HepG2 (cell line): ENCODE data around the gene ADAMTS20. TPM values are rescaled to one million over a fixed set of nuclear protein-coding genes. Genes with fewer than 3 reads are reported as not detected.

ENCODE experiments used
- ATAC-seq: fragments of 200-7000 bp; cut with Tn5 transposase; 3 replicates; pipeline ENCODE4 v1.9.1; 2020; ENCODE audit warnings: mild to moderate bottlenecking, moderate library complexity
- BruUV-seq: library from RNA; stranded (reverse); fragments of 400-500 nt; replicated peaks from 2 replicates; lab custom pipeline; 2021; lab: Mats Ljungman, UMichigan
- CTCF ChIA-PET: fragments of 300-600 bp; formaldehyde crosslinking; extraction: SDS; loops from one replicate; lab custom pipeline; 2021; ENCODE audit warnings: low total read pairs, inconsistent platforms, low intra/inter-chr PET ratio; lab: Yijun Ruan, JAX
- POLR2A ChIA-PET: fragments of 350-600 bp; sonication (Branson Sonifier 250); formaldehyde crosslinking; loops from one replicate; lab custom pipeline; 2020; ENCODE audit warnings: antibody characterized with exemption, inconsistent platforms; lab: Yijun Ruan, JAX
- DNase-seq: peaks from one replicate; pipeline ENCODE4 v3.0.0-alpha.2; 2015; ENCODE audit warnings: low spot score
- FAIRE-seq: peaks from 3 replicates; lab custom pipeline; 2011; peaks lifted over from hg19 to GRCh38; lab: Jason Lieb, UNC
- H2AFZ ChIP-seq: one replicate; pipeline ENCODE4 v1.6.1; 2011; ENCODE audit warnings: low read length, inconsistent platforms
- H3K27ac ChIP-seq: fragments of 300-600 bp; 3 replicates; pipeline ENCODE4 v1.8.0; 2011; ENCODE audit warnings: mixed run types, mild to moderate bottlenecking, mixed read lengths, low read length, inconsistent platforms; ENCODE audit not compliant: insufficient read depth; ENCODE audit errors: extremely low read length
- H3K27me3 ChIP-seq, 2 experiments: fragments of 200-600 bp in 1 of 2; 2 replicates in 1 of 2; 3 replicates in 1 of 2; pipeline versions ENCODE4 v1.6.0 to v1.8.0; 2011; ENCODE audit warnings: low read length in 2 of 2, mild to moderate bottlenecking in 2 of 2, moderate library complexity in 2 of 2, inconsistent platforms in 1 of 2; ENCODE audit not compliant: insufficient read depth in 2 of 2, control insufficient read depth in 1 of 2
- H3K36me3 ChIP-seq, 2 experiments: fragments of 200-600 bp in 1 of 2; replicated peaks in 1 of 2; 2 replicates in 1 of 2; 3 replicates in 1 of 2; pipeline versions ENCODE4 v1.5.1 to v1.8.0; 2011; ENCODE audit warnings: low read length in 2 of 2, inconsistent platforms in 1 of 2; ENCODE audit not compliant: insufficient read depth in 2 of 2, control insufficient read depth in 1 of 2
- H3K4me1 ChIP-seq: 2 replicates; pipeline ENCODE4 v1.5.1; 2012; ENCODE audit warnings: low read length, inconsistent platforms; ENCODE audit not compliant: insufficient read depth
- H3K4me2 ChIP-seq: 2 replicates; pipeline ENCODE4 v1.6.0; 2011; ENCODE audit warnings: low read depth, low read length, inconsistent platforms
- H3K4me3 ChIP-seq, 3 experiments: fragments of 200-600 bp in 1 of 3; sonication (generic), shearing (Covaris generic) in 1 of 3; replicated peaks in 1 of 3; 2 replicates each; pipeline ENCODE4 v1.5.1; 2011 to 2016; ENCODE audit warnings: low read length in 3 of 3, inconsistent platforms in 2 of 3, low read depth in 2 of 3, mild to moderate bottlenecking in 2 of 3, control low read depth in 1 of 3, mixed read lengths in 1 of 3; ENCODE audit not compliant: insufficient read depth in 1 of 3
- H3K79me2 ChIP-seq: one replicate; pipeline ENCODE4 v1.6.1; 2011; ENCODE audit warnings: low read length, inconsistent platforms; ENCODE audit not compliant: insufficient read depth
- H3K9ac ChIP-seq: 2 replicates; pipeline ENCODE4 v1.6.0; 2011; ENCODE audit warnings: mild to moderate bottlenecking, low read depth, low read length, inconsistent platforms; ENCODE audit not compliant: insufficient read depth
- H3K9me3 ChIP-seq: 2 replicates; pipeline ENCODE4 v1.5.1; 2012; ENCODE audit warnings: mild to moderate bottlenecking, low read length
- H4K20me1 ChIP-seq: 2 replicates; pipeline ENCODE4 v1.6.0; 2011; ENCODE audit warnings: inconsistent platforms, mild to moderate bottlenecking, low read length, moderate library complexity; ENCODE audit not compliant: insufficient read depth
- ATF7 ChIP-seq, 2 experiments: fragments of 450-650 bp in 1 of 2; sonication (generic) in 1 of 2; formaldehyde crosslinking in 1 of 2; IDR thresholded peaks; 2 replicates each; pipeline versions ENCODE4 v1.4.0 to v1.6.1; 2016 to 2020; ENCODE audit warnings: antibody characterized with exemption in 1 of 2, mild to moderate bottlenecking in 1 of 2, missing genetic modification reagents in 1 of 2
- BHLHE40 ChIP-seq: IDR thresholded peaks from 2 replicates; pipeline ENCODE4 v1.6.1; 2011; ENCODE audit warnings: low read length, improper control_type of control experiment
- HOXA3 ChIP-seq: sonication (generic); formaldehyde crosslinking; IDR thresholded peaks from 2 replicates; pipeline ENCODE4 v1.5.0; 2020; ENCODE audit warnings: missing genetic modification reagents
- HOXA5 ChIP-seq: sonication (generic); formaldehyde crosslinking; IDR thresholded peaks from 2 replicates; pipeline ENCODE4 v1.4.0; 2020; ENCODE audit warnings: missing genetic modification reagents
- NR2F6 ChIP-seq, 2 experiments: IDR thresholded peaks; 2 replicates each; pipeline ENCODE4 v1.6.1; 2016; ENCODE audit warnings: antibody characterized with exemption in 1 of 2, mild to moderate bottlenecking in 1 of 2
- SP2 ChIP-seq: sonication (generic); formaldehyde crosslinking; IDR thresholded peaks from 2 replicates; pipeline ENCODE4 v1.5.1; 2020; ENCODE audit warnings: mild to moderate bottlenecking, missing genetic modification reagents
- SRSF9 ChIP-seq: fragments of 200-400 bp; formaldehyde crosslinking; IDR thresholded peaks from 2 replicates; pipeline ENCODE4 v1.6.1; 2018; ENCODE audit warnings: borderline replicate concordance, mild to moderate bottlenecking, low read depth, low read length; ENCODE audit not compliant: insufficient read depth, poor library complexity, severe bottlenecking
- TOE1 ChIP-seq: sonication (generic); formaldehyde crosslinking; IDR thresholded peaks from 2 replicates; pipeline ENCODE4 v1.4.0; 2020; ENCODE audit warnings: mild to moderate bottlenecking, missing genetic modification reagents
- ZBTB21 ChIP-seq: sonication (generic); formaldehyde crosslinking; IDR thresholded peaks from 2 replicates; pipeline ENCODE4 v1.4.0; 2020; ENCODE audit warnings: missing genetic modification reagents
- ZBTB42 ChIP-seq: sonication (generic); formaldehyde crosslinking; IDR thresholded peaks from 2 replicates; pipeline ENCODE4 v1.5.0; 2020; ENCODE audit warnings: mild to moderate bottlenecking, missing genetic modification reagents
- ZC3H4 ChIP-seq: sonication (generic); formaldehyde crosslinking; IDR thresholded peaks from 2 replicates; pipeline ENCODE4 v1.4.0; 2020; ENCODE audit warnings: missing genetic modification reagents, borderline replicate concordance
- ZNF761 ChIP-seq: sonication (generic); formaldehyde crosslinking; conservative IDR thresholded peaks from 2 replicates; pipeline ENCODE4 v1.4.0; 2020; ENCODE audit warnings: mild to moderate bottlenecking, missing genetic modification reagents
- WGBS: methylation state at CpG from one replicate; pipeline ENCODE4 v1.1.6; 2017; ENCODE audit warnings: low lambda C conversion rate; 5-methylcytosine and 5-hydroxymethylcytosine counted together
- in situ Hi-C: cut with HindIII; loops from 2 replicates; pipeline ENCODE4 v1.10.0; 2017; ENCODE audit warnings: low pct_unique_long_range_greater_than_20kb; ENCODE audit not compliant: extremely low pct_ligation_motif_present
- intact Hi-C: fragments of 100-400 bp; cut with micrococcal nuclease; formaldehyde crosslinking; loops from one replicate; pipeline ENCODE4 v1.10.0; 2022; ENCODE audit not compliant: unreplicated experiment
- polyA plus RNA-seq, 8 experiments: library from polyadenylated mRNA; depleted of rRNA in 3 of 8; stranded (reverse) in 7 of 8; unstranded in 1 of 8; fragments of >200 nt; fragmentation: Illumina TruSeq in 4 of 8; extraction: Trizol in 4 of 8; gene quantifications; 2 replicates each; pipeline versions ENCODE4 v1.2.1 to v1.2.3, GENCODE V29; 2011 to 2016; ENCODE audit warnings: low read depth in 4 of 8, missing spikeins in 1 of 8, mixed read lengths in 1 of 8; ENCODE audit not compliant: insufficient read depth in 1 of 8
- total RNA-seq, 5 experiments: library from RNA; depleted of rRNA; stranded (reverse); fragments of >200 nt; fragmentation: Illumina TruSeq; extraction: Trizol; gene quantifications; 2 replicates each; pipeline ENCODE4 v1.2.3, GENCODE V29; 2016; ENCODE audit warnings: low read depth in 1 of 5
- TF ChIP-seq, protein P1 (sequence below): sonication (generic); formaldehyde crosslinking; IDR thresholded peaks from 2 replicates; pipeline ENCODE4 v1.4.0; 2020; ENCODE audit warnings: missing genetic modification reagents, mild to moderate bottlenecking, borderline replicate concordance
- TF ChIP-seq, protein P2 (sequence below), 2 experiments: fragments of 450-650 bp in 1 of 2; sonication (generic) in 1 of 2; formaldehyde crosslinking in 1 of 2; IDR thresholded peaks; 2 replicates each; pipeline versions ENCODE4 v1.6.1 to v1.8.0; 2016 to 2022; ENCODE audit warnings: antibody characterized with exemption in 1 of 2, mild to moderate bottlenecking in 1 of 2, missing genetic modification reagents in 1 of 2

The ADAMTS20 gene
- total and polyA plus RNA-seq, 2 of the 13 experiments (the other 11 are each of a cell fraction or from before 2014, with no cell fraction given): not detected

GRCh38 chr12:43480591-43480990, 71.4 kb downstream of the ADAMTS20 start:
- Histone ChIP-seq H3K79me2 (no peaks in the 10 kb centered on the region), H3K4me3 (no peak overlapping the region), H3K9ac (no peak overlapping the region), H3K27me3 (no peaks in the 10 kb centered on the region), H3K9me3 (no peaks in the 10 kb centered on the region), H2AFZ (no peak overlapping the region), H3K4me2 (no peak overlapping the region), H4K20me1 (no peaks in the 10 kb centered on the region), H3K4me1 (no peaks in the 10 kb centered on the region), H3K27ac (no peak overlapping the region), H3K36me3 (no peaks in the 10 kb centered on the region)
- in situ Hi-C loops (no loop called here), intact Hi-C loops (no loop called here)
- WGBS: 3% methylated on average over 3 of the region's 3 CpGs
- ATAC-seq: no peak
- no peak for DNase-seq
- FAIRE-seq: no peak
- no TSS peak for BruUV-seq
- ChIA-PET CTCF (no interaction called here), POLR2A (no interaction called here)
- TF ChIP-seq, protein P1, sequence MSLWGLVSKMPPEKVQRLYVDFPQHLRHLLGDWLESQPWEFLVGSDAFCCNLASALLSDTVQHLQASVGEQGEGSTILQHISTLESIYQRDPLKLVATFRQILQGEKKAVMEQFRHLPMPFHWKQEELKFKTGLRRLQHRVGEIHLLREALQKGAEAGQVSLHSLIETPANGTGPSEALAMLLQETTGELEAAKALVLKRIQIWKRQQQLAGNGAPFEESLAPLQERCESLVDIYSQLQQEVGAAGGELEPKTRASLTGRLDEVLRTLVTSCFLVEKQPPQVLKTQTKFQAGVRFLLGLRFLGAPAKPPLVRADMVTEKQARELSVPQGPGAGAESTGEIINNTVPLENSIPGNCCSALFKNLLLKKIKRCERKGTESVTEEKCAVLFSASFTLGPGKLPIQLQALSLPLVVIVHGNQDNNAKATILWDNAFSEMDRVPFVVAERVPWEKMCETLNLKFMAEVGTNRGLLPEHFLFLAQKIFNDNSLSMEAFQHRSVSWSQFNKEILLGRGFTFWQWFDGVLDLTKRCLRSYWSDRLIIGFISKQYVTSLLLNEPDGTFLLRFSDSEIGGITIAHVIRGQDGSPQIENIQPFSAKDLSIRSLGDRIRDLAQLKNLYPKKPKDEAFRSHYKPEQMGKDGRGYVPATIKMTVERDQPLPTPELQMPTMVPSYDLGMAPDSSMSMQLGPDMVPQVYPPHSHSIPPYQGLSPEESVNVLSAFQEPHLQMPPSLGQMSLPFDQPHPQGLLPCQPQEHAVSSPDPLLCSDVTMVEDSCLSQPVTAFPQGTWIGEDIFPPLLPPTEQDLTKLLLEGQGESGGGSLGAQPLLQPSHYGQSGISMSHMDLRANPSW (CRISPR knock-in tag): no peak
- no peak for TF ChIP-seq ZNF761 (CRISPR knock-in tag)
- TF ChIP-seq BHLHE40: no peak
- TF ChIP-seq, protein P2, sequence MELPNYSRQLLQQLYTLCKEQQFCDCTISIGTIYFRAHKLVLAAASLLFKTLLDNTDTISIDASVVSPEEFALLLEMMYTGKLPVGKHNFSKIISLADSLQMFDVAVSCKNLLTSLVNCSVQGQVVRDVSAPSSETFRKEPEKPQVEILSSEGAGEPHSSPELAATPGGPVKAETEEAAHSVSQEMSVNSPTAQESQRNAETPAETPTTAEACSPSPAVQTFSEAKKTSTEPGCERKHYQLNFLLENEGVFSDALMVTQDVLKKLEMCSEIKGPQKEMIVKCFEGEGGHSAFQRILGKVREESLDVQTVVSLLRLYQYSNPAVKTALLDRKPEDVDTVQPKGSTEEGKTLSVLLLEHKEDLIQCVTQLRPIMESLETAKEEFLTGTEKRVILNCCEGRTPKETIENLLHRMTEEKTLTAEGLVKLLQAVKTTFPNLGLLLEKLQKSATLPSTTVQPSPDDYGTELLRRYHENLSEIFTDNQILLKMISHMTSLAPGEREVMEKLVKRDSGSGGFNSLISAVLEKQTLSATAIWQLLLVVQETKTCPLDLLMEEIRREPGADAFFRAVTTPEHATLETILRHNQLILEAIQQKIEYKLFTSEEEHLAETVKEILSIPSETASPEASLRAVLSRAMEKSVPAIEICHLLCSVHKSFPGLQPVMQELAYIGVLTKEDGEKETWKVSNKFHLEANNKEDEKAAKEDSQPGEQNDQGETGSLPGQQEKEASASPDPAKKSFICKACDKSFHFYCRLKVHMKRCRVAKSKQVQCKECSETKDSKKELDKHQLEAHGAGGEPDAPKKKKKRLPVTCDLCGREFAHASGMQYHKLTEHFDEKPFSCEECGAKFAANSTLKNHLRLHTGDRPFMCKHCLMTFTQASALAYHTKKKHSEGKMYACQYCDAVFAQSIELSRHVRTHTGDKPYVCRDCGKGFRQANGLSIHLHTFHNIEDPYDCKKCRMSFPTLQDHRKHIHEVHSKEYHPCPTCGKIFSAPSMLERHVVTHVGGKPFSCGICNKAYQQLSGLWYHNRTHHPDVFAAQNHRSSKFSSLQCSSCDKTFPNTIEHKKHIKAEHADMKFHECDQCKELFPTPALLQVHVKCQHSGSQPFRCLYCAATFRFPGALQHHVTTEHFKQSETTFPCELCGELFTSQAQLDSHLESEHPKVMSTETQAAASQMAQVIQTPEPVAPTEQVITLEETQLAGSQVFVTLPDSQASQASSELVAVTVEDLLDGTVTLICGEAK (IDR thresholded peaks at IDR 0.05): no peak
- TF ChIP-seq, protein P2 (CRISPR knock-in tag; IDR thresholded peaks at IDR 0.05): no peak
- TF ChIP-seq ATF7 (IDR thresholded peaks at IDR 0.05): no peak
- TF ChIP-seq ATF7 (CRISPR knock-in tag; IDR thresholded peaks at IDR 0.05): no peak
- no peak for TF ChIP-seq TOE1 (CRISPR knock-in tag)
- no peak for TF ChIP-seq ZBTB42 (CRISPR knock-in tag)
- TF ChIP-seq SRSF9: no peak
- TF ChIP-seq HOXA3 (CRISPR knock-in tag): no peak
- TF ChIP-seq NR2F6 (IDR thresholded peaks at IDR 0.05): no peak
- no peak for TF ChIP-seq NR2F6 (CRISPR knock-in tag; IDR thresholded peaks at IDR 0.05)
- no peak for TF ChIP-seq SP2 (CRISPR knock-in tag)
- no peak for TF ChIP-seq ZBTB21 (CRISPR knock-in tag)
- no peak for TF ChIP-seq ZC3H4 (CRISPR knock-in tag)
- TF ChIP-seq HOXA5 (CRISPR knock-in tag): no peak
